Endothelial cell of umbilical vein (primary cell): Measurements from ENCODE around the gene TSEN15.

Source experiments
- CTCF ChIP-seq, 2 donors: IDR thresholded peaks; 1 replicate in 1 of 2; 2 replicates in 1 of 2; pipeline ENCODE4 v1.5.1; 2011; ENCODE audit warnings: low read length in 2 of 2, mild to moderate bottlenecking in 2 of 2, moderate library complexity in 2 of 2, control low read depth in 1 of 2, inconsistent platforms in 1 of 2, low read depth in 1 of 2; ENCODE audit not compliant: insufficient read depth in 1 of 2; ENCODE audit errors: extremely low read depth in 1 of 2
- EZH2 ChIP-seq: IDR thresholded peaks from 2 replicates; pipeline ENCODE4 v1.6.1; 2012; ENCODE audit warnings: borderline replicate concordance, low read depth, mild to moderate bottlenecking, moderate library complexity, low read length, inconsistent platforms; ENCODE audit not compliant: severe bottlenecking
- POLR2A ChIP-seq: IDR thresholded peaks from 2 replicates; pipeline ENCODE4 v1.6.1; 2012; ENCODE audit warnings: low read depth, mild to moderate bottlenecking, control low read depth, low read length
- POLR2AphosphoS5 ChIP-seq: IDR thresholded peaks from 2 replicates; pipeline ENCODE4 v1.6.1; 2012; ENCODE audit warnings: low read depth, mild to moderate bottlenecking, control low read depth, low read length, moderate library complexity; ENCODE audit not compliant: insufficient read depth

- no peak for TF ChIP-seq CTCF (IDR thresholded peaks at IDR 0.05; ENCODE audit: extremely low read depth in 1 of 2, insufficient read depth in 1 of 2, low read depth in 1 of 2, low read length in 2 of 2)
- no peak for TF ChIP-seq POLR2AphosphoS5
- no peak for TF ChIP-seq POLR2A
- no peak for TF ChIP-seq EZH2
Observed at GRCh38 chr1:184080309-184080708, 28.8 kb downstream of the TSEN15 start.
